Skeletal muscle tissue (tissue), 4 donors: ENCODE data around the gene SPAG9. TPM values are rescaled to one million over a fixed set of nuclear protein-coding genes. Genes with fewer than 3 reads are reported as not detected.

ENCODE experiments used
- H3K27ac ChIP-seq: one replicate; pipeline ENCODE4 v1.7.0; 2013; ENCODE audit warnings: mild to moderate bottlenecking, low read depth, low read length, inconsistent platforms
- H3K27me3 ChIP-seq, 3 donors: one replicate each; pipeline ENCODE4 v1.7.0; 2013; ENCODE audit warnings: low read length in 3 of 3; ENCODE audit not compliant: control insufficient read depth in 3 of 3, insufficient read depth in 3 of 3
- H3K36me3 ChIP-seq, 3 donors: one replicate each; pipeline ENCODE4 v1.7.0; 2013; ENCODE audit warnings: low read length in 3 of 3; ENCODE audit not compliant: control insufficient read depth in 3 of 3, insufficient read depth in 3 of 3
- H3K4me1 ChIP-seq, 3 donors: one replicate each; pipeline ENCODE4 v1.7.0; 2013; ENCODE audit warnings: low read length in 3 of 3, mild to moderate bottlenecking in 3 of 3; ENCODE audit not compliant: control insufficient read depth in 3 of 3, insufficient read depth in 3 of 3
- H3K4me3 ChIP-seq, 3 donors: one replicate each; pipeline ENCODE4 v1.7.0; 2013; ENCODE audit warnings: low read length in 3 of 3
- H3K9ac ChIP-seq, 3 donors: one replicate each; pipeline ENCODE4 v1.7.0; 2013; ENCODE audit warnings: low read length in 3 of 3, mild to moderate bottlenecking in 3 of 3, moderate library complexity in 2 of 3, low read depth in 1 of 3
- H3K9me3 ChIP-seq, 3 donors: one replicate each; pipeline ENCODE4 v1.7.0; 2013; ENCODE audit warnings: low read length in 3 of 3; ENCODE audit not compliant: control insufficient read depth in 3 of 3
- total RNA-seq: library from RNA; depleted of rRNA; stranded (reverse); fragments of >200 nt; gene quantifications from one replicate; pipeline ENCODE4 v1.2.3, GENCODE V29; 2014
- donor health status: Osteomylitis.

The SPAG9 gene
- total RNA-seq, 1 donor from 2014 or later: 92.9 TPM

DNA sequence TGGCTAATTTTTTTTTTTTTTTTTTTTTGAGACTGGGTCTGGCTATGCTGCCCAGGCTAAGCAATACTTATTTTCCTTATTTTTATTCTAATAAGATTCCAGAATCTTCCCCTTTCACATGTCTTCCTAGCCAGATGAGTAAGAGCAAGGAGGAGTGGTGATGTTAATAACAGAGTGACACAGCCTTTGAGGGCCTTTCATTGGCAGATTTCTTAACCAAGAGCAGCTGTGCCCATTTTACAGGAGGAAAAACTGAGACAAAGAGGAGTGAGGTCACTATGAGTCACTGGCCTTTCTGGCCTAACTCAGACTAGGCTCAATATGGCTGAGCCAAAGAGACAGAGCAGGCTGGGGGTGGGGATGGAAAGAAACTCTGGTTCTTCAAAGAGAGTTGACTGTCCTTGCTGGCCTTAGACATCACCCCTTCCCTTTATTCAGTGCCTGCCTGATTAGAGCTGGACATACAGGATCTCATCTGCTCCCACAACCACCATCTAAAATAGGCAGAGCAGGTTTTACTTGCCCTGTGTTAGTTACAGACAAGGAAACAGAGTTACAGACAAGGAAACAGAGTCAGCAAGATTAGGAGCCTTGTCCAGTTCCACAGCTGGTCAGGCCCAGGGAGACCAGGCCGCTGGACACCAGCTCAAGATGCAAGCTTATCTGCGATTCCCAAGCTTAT, 204.5 kb downstream of the SPAG9 start:
- H3K36me3 ChIP-seq: no peaks in the 10 kb centered on the region
- H3K4me3 ChIP-seq: no peak overlapping the region
- H3K27me3 ChIP-seq: no peaks in the 10 kb centered on the region
- no peak overlapping the region for H3K27ac ChIP-seq
- H3K9me3 ChIP-seq: no peaks in the 10 kb centered on the region
- no peak overlapping the region for H3K9ac ChIP-seq
- peaks cover 19 to 35% (median 31%) of the 10 kb centered on the region in 3 donors for H3K4me1 ChIP-seq

DNA sequence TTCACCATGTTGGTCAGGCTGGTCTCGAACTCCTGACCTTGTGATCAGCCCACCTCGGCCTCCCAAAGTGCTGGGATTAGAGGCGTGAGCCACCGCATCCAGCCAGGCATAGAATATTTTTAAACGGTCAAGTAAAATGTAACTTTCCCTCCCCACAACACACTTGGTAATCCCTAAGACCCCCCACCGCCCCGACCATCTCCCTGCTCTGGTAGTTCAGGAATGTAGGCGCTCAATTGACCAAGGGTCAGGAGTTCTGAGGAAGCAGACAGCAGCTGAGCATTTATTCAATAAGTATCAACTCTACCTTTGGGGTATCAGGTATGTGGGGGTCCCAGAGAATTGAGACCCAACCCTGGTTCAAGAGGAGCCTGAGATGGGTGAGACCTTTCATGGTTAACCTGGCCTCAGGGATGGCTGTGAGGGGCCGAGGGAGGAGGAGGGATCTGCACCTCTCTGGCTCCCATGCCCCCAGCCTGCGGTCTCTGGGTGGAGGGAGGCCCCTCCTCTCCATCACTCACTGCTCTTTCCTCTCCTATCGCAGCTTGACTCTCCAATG, 206.1 kb downstream of the SPAG9 start:
- no peaks in the 10 kb centered on the region for H3K9me3 ChIP-seq
- no peaks in the 10 kb centered on the region for H3K36me3 ChIP-seq
- H3K9ac ChIP-seq: no peak overlapping the region
- H3K27ac ChIP-seq: no peak overlapping the region
- H3K4me3 ChIP-seq: no peak overlapping the region
- peaks cover 12 to 38% (median 27%) of the 10 kb centered on the region in 3 donors for H3K4me1 ChIP-seq
- H3K27me3 ChIP-seq: no peaks in the 10 kb centered on the region

DNA sequence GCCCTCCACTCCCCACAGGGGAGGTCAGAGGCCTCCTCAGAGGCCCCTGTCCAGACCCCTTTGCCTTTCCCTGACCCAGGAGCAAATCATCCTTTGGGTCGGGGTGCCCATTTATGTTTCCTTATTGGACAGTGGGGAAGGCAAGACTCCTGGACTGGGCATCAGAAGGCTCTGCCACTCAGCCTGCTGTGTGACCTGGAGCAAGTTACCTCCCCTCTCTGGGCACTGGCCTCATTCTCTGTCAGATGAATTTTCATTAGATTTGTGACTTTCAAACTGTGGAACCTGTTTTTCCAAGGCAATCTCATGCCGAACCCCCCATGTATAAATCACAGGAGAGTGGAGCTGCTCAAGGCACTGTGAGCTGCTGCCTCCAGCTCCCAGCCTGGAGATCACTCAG, 207.5 kb downstream of the SPAG9 start:
- no peak overlapping the region for H3K4me3 ChIP-seq
- H3K27ac ChIP-seq: no peak overlapping the region
- no peaks in the 10 kb centered on the region for H3K36me3 ChIP-seq
- no peak overlapping the region for H3K9ac ChIP-seq
- H3K9me3 ChIP-seq: no peaks in the 10 kb centered on the region
- peaks cover 9 to 37% (median 30%) of the 10 kb centered on the region in 3 donors for H3K4me1 ChIP-seq
- no peaks in the 10 kb centered on the region for H3K27me3 ChIP-seq

Other genes starting within 250 kb of the SPAG9 start
- 44.9 TPM for gene NME1, start 32.7 kb upstream of the SPAG9 start, total RNA-seq
- gene NME2, start 45.5 kb upstream of the SPAG9 start, total RNA-seq: 240 TPM
- gene MBTD1, start 139.2 kb upstream of the SPAG9 start, total RNA-seq: 34.4 TPM
- 24.0 TPM for gene UTP18, start 139.7 kb upstream of the SPAG9 start, total RNA-seq